HepG2 (cell line): ENCODE results near the gene UBE2R2.

Experiments used
- CHD2 ChIP-seq: IDR thresholded peaks from 2 replicates; pipeline ENCODE4 v1.6.1; 2011; ENCODE audit warnings: low read depth, low read length, improper control_type of control experiment
- EED ChIP-seq: sonication (generic); formaldehyde crosslinking; IDR thresholded peaks from 2 replicates; pipeline ENCODE4 v1.5.0; 2020; ENCODE audit warnings: mild to moderate bottlenecking, missing genetic modification reagents
- NCOA2 ChIP-seq: sonication (generic); formaldehyde crosslinking; IDR thresholded peaks from 2 replicates; pipeline ENCODE4 v1.8.0; 2022; ENCODE audit warnings: inconsistent platforms
- ZFP36 ChIP-seq: fragments of 150-350 bp; IDR thresholded peaks from 2 replicates; pipeline ENCODE4 v1.6.1; 2018; ENCODE audit warnings: borderline replicate concordance, low read length, low read depth; ENCODE audit not compliant: partially characterized antibody
- ZNF124 ChIP-seq: sonication (generic); formaldehyde crosslinking; IDR thresholded peaks from 2 replicates; pipeline ENCODE4 v1.4.0; 2020; ENCODE audit warnings: missing genetic modification reagents
- TF ChIP-seq, protein P1 (sequence below): sonication (generic); formaldehyde crosslinking; IDR thresholded peaks from 2 replicates; pipeline ENCODE4 v1.8.1; 2023; ENCODE audit warnings: mild to moderate bottlenecking, missing genetic modification reagents, borderline replicate concordance

DNA sequence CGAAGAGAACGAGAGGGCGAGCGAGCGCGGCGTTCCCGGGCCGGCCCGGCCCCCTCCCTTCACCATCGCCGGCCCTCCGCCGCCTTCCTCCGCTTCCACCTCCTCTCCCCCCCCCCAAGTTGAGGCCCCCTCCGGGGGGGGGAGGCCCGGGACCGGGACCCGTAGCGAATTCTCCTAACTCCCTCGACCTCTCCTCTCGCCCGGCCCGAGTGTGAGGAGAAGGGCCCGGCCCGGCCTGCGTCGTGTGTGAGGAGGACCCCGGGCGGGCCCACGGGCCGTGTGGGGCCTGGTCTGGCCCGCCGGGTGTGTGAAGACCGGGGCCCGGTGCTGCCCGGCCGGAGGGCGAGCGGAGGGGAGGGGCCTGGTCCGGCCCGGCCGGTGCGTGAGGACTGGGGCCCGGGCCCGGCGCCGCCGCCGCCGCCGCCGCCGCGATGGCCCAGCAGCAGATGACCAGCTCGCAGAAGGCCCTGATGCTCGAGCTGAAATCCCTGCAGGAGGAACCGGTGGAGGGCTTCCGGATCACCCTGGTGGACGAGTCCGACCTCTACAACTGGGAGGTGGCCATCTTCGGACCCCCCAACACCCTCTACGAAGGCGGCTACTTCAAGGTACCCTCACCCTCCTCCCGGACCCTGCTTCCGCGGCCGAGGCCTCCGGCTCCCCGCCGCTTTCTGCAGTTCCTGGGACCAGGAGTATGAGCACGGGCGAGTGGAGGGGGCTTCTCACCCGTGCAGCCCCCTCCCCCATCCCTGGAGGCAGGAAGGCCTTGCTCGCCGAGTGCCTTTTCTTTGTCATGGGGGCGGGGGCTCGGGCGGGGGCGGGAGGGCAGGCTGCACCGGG lies 587 bp downstream of the UBE2R2 start:
- no peak for TF ChIP-seq ZFP36
- TF ChIP-seq ZNF124 (CRISPR knock-in tag): no peak
- no peak for TF ChIP-seq NCOA2
- no peak for TF ChIP-seq EED
- TF ChIP-seq CHD2: no peak
- TF ChIP-seq, protein P1, sequence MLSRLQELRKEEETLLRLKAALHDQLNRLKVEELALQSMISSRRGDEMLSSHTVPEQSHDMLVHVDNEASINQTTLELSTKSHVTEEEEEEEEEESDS (CRISPR knock-in tag): no peak
